Skin of body (tissue), 2 donors: ENCODE measurements around the gene AKAP6. TPM values are rescaled to one million over a fixed set of nuclear protein-coding genes. Genes with fewer than 3 reads are reported as not detected.
"Not testable (repeated sequence)": the region's sequence is repeated elsewhere in the genome, so short reads cannot be mapped to it uniquely, and the experiment has no call there.

Experiments used
- DNase-seq: peaks from one replicate; lab custom pipeline; 2025; lab: John Stamatoyannopoulos, UW
- total RNA-seq: library from RNA; depleted of rRNA; stranded (reverse); fragments of >200 nt; gene quantifications from one replicate; pipeline ENCODE4 v1.2.3, GENCODE V29; 2014

Gene AKAP6
- total RNA-seq, 1 donor from 2014 or later, result 21.8 TPM

GRCh38 chr14:32738206-32738871 is 409.2 kb downstream of the AKAP6 start:
- no peak for DNase-seq

GRCh38 chr14:32744811-32745445 is 415.8 kb downstream of the AKAP6 start:
- DNase-seq, result no peak

- no peak for DNase-seq
These were observed 425.1 kb downstream of the AKAP6 start for GRCh38 chr14:32754209-32754608.

- DNase-seq, result no peak
These were observed 427.1 kb downstream of the AKAP6 start for GRCh38 chr14:32756173-32756572.

- DNase-seq, result no peak
These were observed 427.7 kb downstream of the AKAP6 start for GRCh38 chr14:32756775-32757174.

GRCh38 chr14:32757568-32757967 is 428.5 kb downstream of the AKAP6 start:
- no peak for DNase-seq

- no peak for DNase-seq
These were observed 432.4 kb downstream of the AKAP6 start for GRCh38 chr14:32761381-32761968.

GRCh38 chr14:32762886-32763285 is 433.8 kb downstream of the AKAP6 start:
- DNase-seq, result no peak

- no peak for DNase-seq
These were observed 434.6 kb downstream of the AKAP6 start for GRCh38 chr14:32763673-32764072.

- DNase-seq, result no peak
These were observed 435.0 kb downstream of the AKAP6 start for GRCh38 chr14:32764131-32764530.

GRCh38 chr14:32770422-32770821 is 441.3 kb downstream of the AKAP6 start:
- DNase-seq, result no peak

- no peak for DNase-seq
These were observed 445.1 kb downstream of the AKAP6 start for GRCh38 chr14:32774214-32774613.

- DNase-seq, result no peak
These were observed 450.7 kb downstream of the AKAP6 start for GRCh38 chr14:32779840-32780239.

- no peak for DNase-seq
These were observed 455.3 kb downstream of the AKAP6 start for GRCh38 chr14:32784405-32784804.

GRCh38 chr14:32785585-32785984 is 456.5 kb downstream of the AKAP6 start:
- no peak for DNase-seq

GRCh38 chr14:32786886-32787285 is 457.8 kb downstream of the AKAP6 start:
- DNase-seq, result no peak

GRCh38 chr14:32793033-32793432 is 463.9 kb downstream of the AKAP6 start:
- not testable (repeated sequence) for DNase-seq

- DNase-seq, result no peak
These were observed 471.2 kb downstream of the AKAP6 start for GRCh38 chr14:32800320-32800719.

- DNase-seq, result no peak
These were observed 473.2 kb downstream of the AKAP6 start for GRCh38 chr14:32802295-32802694.

- no peak for DNase-seq
These were observed 476.9 kb downstream of the AKAP6 start for GRCh38 chr14:32805979-32806378.

- DNase-seq, result peak; percentile 57
These were observed 479.5 kb downstream of the AKAP6 start for GRCh38 chr14:32808644-32809043.

- peak; percentile 11 for DNase-seq
These were observed 480.2 kb downstream of the AKAP6 start for GRCh38 chr14:32809255-32809654.

- no peak for DNase-seq
These were observed 484.3 kb downstream of the AKAP6 start for GRCh38 chr14:32813401-32813800.
